Panc1 (cell line): Measurements from ENCODE around the gene PPP1R9B. TPM values are rescaled to one million over a fixed set of nuclear protein-coding genes. Genes with fewer than 3 reads are reported as not detected.

Source experiments
- ATAC-seq: fragments of 200-7000 bp; cut with Tn5 transposase; 2 replicates; pipeline ENCODE4 v1.9.1; 2020; ENCODE audit warnings: mild to moderate bottlenecking, moderate library complexity
- BruUV-seq: library from RNA; stranded (reverse); fragments of 400-500 nt; replicated peaks from 2 replicates; lab custom pipeline; 2021; lab: Mats Ljungman, UMichigan
- CTCF ChIA-PET: fragments of 300-600 bp; sonication (Branson Sonifier 250); formaldehyde crosslinking; loops from one replicate; lab custom pipeline; 2022; ENCODE audit warnings: antibody characterized with exemption; lab: Charles Lee
- POLR2A ChIA-PET: fragments of 300-600 bp; sonication (Branson Sonifier 250); formaldehyde crosslinking; loops from one replicate; lab custom pipeline; 2022; ENCODE audit warnings: antibody characterized with exemption; lab: Charles Lee
- DNase-seq: peaks from one replicate; pipeline ENCODE4 v3.0.0-alpha.2; 2010; ENCODE audit warnings: low read depth, low spot score
- H3K27ac ChIP-seq: 2 replicates; pipeline ENCODE4 v1.5.1; 2011; ENCODE audit warnings: mild to moderate bottlenecking, low read length, inconsistent platforms
- H3K27me3 ChIP-seq: fragments of 200-500 bp; sonication (Bioruptor generic); 2 replicates; pipeline ENCODE4 v1.6.0; 2014; ENCODE audit warnings: low read length, inconsistent platforms; ENCODE audit not compliant: control insufficient read depth, insufficient read depth
- H3K36me3 ChIP-seq: fragments of 200-500 bp; sonication (Bioruptor generic); 2 replicates; pipeline ENCODE4 v1.5.1; 2014; ENCODE audit warnings: inconsistent platforms, mild to moderate bottlenecking, low read length, moderate library complexity; ENCODE audit not compliant: control insufficient read depth, insufficient read depth
- H3K4me1 ChIP-seq: 2 replicates; pipeline ENCODE4 v1.5.1; 2011; ENCODE audit warnings: inconsistent platforms, mild to moderate bottlenecking, low read length, moderate library complexity; ENCODE audit not compliant: control insufficient read depth, insufficient read depth
- H3K4me3 ChIP-seq, 2 experiments: 2 replicates each; pipeline ENCODE4 v1.5.1; 2011 to 2012; ENCODE audit warnings: low read depth in 2 of 2, low read length in 2 of 2, mild to moderate bottlenecking in 2 of 2, inconsistent platforms in 1 of 2, moderate library complexity in 1 of 2
- H3K9me3 ChIP-seq: fragments of 200-500 bp; sonication (Bioruptor generic); 2 replicates; pipeline ENCODE4 v1.5.1; 2014; ENCODE audit warnings: low read depth, mild to moderate bottlenecking, inconsistent platforms, low read length, moderate library complexity; ENCODE audit not compliant: control insufficient read depth, insufficient read depth
- CTCF ChIP-seq: fragments of 450-650 bp; IDR thresholded peaks from 2 replicates; pipeline ENCODE4 v1.5.1; 2017; ENCODE audit warnings: mild to moderate bottlenecking
- POLR2AphosphoS5 ChIP-seq: IDR thresholded peaks from 2 replicates; pipeline ENCODE4 v1.6.1; 2012; ENCODE audit warnings: mild to moderate bottlenecking, low read depth, low read length, moderate library complexity
- SIN3A ChIP-seq: IDR thresholded peaks from 2 replicates; pipeline ENCODE4 v1.6.1; 2012; ENCODE audit warnings: low read depth, mild to moderate bottlenecking, low read length, moderate library complexity, borderline replicate concordance; ENCODE audit not compliant: insufficient read depth
- TCF7L2 ChIP-seq: IDR thresholded peaks from 2 replicates; pipeline ENCODE4 v1.6.1; 2011; ENCODE audit warnings: mild to moderate bottlenecking, low read depth, low read length, inconsistent platforms
- in situ Hi-C: cut with HindIII; loops from 2 replicates; pipeline ENCODE4 v1.10.0; 2016; ENCODE audit warnings: low sequenced_read_pairs, low pct_unique_long_range_greater_than_20kb
- intact Hi-C: fragments of 100-400 bp; cut with micrococcal nuclease; formaldehyde crosslinking; loops from one replicate; pipeline ENCODE4 v1.10.0; 2022; ENCODE audit not compliant: unreplicated experiment
- total RNA-seq: library from RNA; stranded (reverse); gene quantifications from one replicate; pipeline ENCODE4 v1.2.1, GENCODE V29; 2021; ENCODE audit not compliant: unreplicated experiment
- TF ChIP-seq, protein P1 (sequence below), 2 experiments: IDR thresholded peaks; 2 replicates each; pipeline ENCODE4 v1.6.1; 2011 to 2012; ENCODE audit warnings: low read depth in 2 of 2, control low read depth in 1 of 2, low read length in 1 of 2, mild to moderate bottlenecking in 1 of 2, moderate library complexity in 1 of 2; ENCODE audit not compliant: insufficient read depth in 1 of 2

PPP1R9B gene
- total RNA-seq, 1 experiment from 2014 or later = 114 TPM

- peaks cover 3% of the 10 kb centered on the region; the same call in 1 of the 2 replicates for H3K4me1 ChIP-seq
- TF ChIP-seq TCF7L2 (no peak), SIN3A (no peak)
- H3K4me3 ChIP-seq = peak overlapping the region; percentile 65 to 91
- no peaks in the 10 kb centered on the region for H3K36me3 ChIP-seq
- ATAC-seq = peak; percentile 10
- ChIA-PET CTCF (interaction anchor here (0.6 to 2.0 kb wide), 7 partner anchors 8 to 68 kb away, joined by 3 to 11 read pairs (median 4); no protein-coding TSS in a partner anchor), POLR2A (interaction anchor here (0.6 to 0.7 kb wide), 2 partner anchors 13 to 16 kb away, joined by 3 read pairs; no protein-coding TSS in a partner anchor)
- H3K9me3 ChIP-seq = no peaks in the 10 kb centered on the region
- no TSS peak for BruUV-seq
- intact Hi-C loops (loop anchor here (1.0 kb wide), 1 partner anchor 22 kb away; no protein-coding TSS in a partner anchor), in situ Hi-C loops (no loop called here)
- H3K27ac ChIP-seq = peak overlapping the region; percentile 67; the same call in 1 of the 2 replicates
- H3K27me3 ChIP-seq = no peaks in the 10 kb centered on the region
- no peak for DNase-seq
Measured at GRCh38 chr17:50161911-50162288, 11.4 kb upstream of the PPP1R9B start.

DNA sequence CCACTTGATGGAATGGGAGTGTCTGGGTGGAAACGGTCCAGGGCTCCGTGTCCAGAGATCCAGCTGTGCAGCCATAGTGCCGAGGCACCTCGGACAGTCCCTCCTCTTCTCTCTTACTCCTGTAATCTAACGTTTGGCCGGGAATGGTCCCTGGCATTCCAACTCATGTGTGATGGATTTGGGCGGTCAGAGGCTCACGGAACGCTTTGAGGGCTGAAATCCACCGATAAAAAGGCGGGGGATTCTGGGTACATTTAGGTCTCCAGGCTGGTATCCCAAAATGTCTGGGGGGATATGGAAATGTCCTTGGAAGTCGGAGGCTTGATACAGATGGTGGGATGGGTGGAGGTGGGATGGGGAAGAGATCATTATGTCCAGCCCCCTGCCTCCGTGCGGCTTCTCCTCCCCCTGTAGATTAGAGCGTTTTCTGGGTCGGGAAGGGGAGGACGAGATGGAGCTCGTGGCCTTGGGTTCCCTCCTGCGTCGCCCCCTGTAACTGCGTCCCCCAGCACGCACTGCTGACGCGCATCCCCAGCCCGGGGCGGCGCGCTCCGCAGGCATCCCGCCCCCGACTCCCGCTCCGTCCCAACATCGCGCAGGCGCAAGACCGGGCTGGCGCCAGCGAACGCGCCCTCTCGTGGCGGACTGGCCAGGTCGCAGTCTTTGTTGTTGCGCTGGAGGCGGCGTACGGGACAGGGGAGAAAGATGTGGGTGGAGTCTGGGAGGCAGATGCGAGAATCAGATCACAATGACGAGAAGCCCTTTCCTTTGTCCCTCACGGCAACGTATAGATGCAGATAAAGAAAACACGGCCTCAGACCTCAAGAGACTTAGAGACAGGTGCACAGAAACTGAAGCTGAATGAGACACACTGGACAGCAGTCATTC is 10.8 kb upstream of the PPP1R9B start:
- TF ChIP-seq TCF7L2 = peak; percentile 76
- TF ChIP-seq, protein P1, sequence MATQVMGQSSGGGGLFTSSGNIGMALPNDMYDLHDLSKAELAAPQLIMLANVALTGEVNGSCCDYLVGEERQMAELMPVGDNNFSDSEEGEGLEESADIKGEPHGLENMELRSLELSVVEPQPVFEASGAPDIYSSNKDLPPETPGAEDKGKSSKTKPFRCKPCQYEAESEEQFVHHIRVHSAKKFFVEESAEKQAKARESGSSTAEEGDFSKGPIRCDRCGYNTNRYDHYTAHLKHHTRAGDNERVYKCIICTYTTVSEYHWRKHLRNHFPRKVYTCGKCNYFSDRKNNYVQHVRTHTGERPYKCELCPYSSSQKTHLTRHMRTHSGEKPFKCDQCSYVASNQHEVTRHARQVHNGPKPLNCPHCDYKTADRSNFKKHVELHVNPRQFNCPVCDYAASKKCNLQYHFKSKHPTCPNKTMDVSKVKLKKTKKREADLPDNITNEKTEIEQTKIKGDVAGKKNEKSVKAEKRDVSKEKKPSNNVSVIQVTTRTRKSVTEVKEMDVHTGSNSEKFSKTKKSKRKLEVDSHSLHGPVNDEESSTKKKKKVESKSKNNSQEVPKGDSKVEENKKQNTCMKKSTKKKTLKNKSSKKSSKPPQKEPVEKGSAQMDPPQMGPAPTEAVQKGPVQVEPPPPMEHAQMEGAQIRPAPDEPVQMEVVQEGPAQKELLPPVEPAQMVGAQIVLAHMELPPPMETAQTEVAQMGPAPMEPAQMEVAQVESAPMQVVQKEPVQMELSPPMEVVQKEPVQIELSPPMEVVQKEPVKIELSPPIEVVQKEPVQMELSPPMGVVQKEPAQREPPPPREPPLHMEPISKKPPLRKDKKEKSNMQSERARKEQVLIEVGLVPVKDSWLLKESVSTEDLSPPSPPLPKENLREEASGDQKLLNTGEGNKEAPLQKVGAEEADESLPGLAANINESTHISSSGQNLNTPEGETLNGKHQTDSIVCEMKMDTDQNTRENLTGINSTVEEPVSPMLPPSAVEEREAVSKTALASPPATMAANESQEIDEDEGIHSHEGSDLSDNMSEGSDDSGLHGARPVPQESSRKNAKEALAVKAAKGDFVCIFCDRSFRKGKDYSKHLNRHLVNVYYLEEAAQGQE (IDR thresholded peaks at IDR 0.05; ENCODE audit: insufficient read depth in 1 of 2, low read depth in 2 of 2, low read length in 1 of 2) = peak in 1 of 2 experiments; percentile 67; a peak in 1 of 4 replicates
- peak; percentile 57; the same call in 1 of the 2 replicates for TF ChIP-seq POLR2AphosphoS5
- TF ChIP-seq CTCF = peak; percentile 99
- TF ChIP-seq SIN3A = no peak
- DNase-seq (peak; percentile 64), ATAC-seq (peak; percentile 97)
- no TSS peak for BruUV-seq
- intact Hi-C loops (loop anchor here (1.0 kb wide), 1 partner anchor 21 kb away; no protein-coding TSS in a partner anchor), in situ Hi-C loops (no loop called here)
- no peaks in the 10 kb centered on the region for H3K27me3 ChIP-seq
- CTCF ChIA-PET = interaction anchor here (0.5 to 2.0 kb wide), 7 partner anchors 9 to 157 kb away, joined by 3 to 11 read pairs (median 4); no protein-coding TSS in a partner anchor
- H3K4me3 ChIP-seq = peak overlapping the region; percentile 65 to 91
- peaks cover 3% of the 10 kb centered on the region; the same call in 1 of the 2 replicates for H3K4me1 ChIP-seq
- no peaks in the 10 kb centered on the region for H3K36me3 ChIP-seq
- peak overlapping the region; percentile 85 for H3K27ac ChIP-seq
- H3K9me3 ChIP-seq = no peaks in the 10 kb centered on the region
- POLR2A ChIA-PET = interaction anchor here (0.6 to 0.7 kb wide), 2 partner anchors 14 to 16 kb away, joined by 3 read pairs; no protein-coding TSS in a partner anchor
